NOMO-1 (cell line): ENCODE data around the gene PIP5K1B.

Source experiments
- DNase-seq, 2 experiments: peaks; one replicate each; lab custom pipeline; 2025; ENCODE audit not compliant: unreplicated experiment in 2 of 2; lab: John Stamatoyannopoulos, UW

The PIP5K1B gene

GRCh38 chr9:68732405-68733020 is 27.5 kb downstream of the PIP5K1B start:
- DNase-seq = no peak

DNA sequence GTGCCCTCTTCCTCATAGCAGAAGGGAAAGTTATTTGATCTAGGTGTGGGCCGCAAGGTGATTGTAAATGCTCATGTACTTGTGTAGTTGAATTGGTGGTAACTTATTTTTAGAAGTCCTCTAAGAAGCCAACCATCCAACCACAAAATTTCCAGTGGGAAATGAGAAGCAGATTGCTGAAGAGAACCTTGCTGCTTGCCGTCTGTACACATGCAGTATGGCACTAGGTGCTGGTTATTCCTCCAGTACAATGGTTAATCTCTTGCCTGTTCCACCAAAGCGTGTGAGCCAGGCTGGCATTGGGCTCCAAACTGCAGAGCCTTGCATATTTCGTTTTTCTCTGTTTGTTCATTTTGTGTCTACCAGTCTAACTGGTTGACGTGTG is 28.0 kb downstream of the PIP5K1B start:
- no peak for DNase-seq

DNA sequence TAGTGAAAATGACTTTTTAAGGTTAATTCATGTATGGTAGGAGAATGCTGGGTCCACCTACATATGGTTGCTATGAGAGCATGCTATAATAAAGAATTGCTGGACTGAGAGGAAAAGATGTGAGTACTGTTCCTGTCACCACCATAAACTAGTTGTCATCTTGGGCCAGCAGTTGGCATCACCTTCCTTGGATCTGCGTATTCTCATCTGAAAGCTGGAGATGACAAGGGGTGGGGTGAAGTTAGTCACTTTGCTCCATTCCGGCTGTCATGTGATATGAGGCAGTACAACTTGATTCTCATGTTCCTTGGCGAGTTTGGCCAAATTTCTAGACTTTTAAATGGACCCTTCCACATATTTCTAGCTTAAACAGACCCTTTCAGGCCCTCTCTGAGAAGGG is 33.3 kb downstream of the PIP5K1B start:
- no peak for DNase-seq

- DNase-seq = no peak
Observed at GRCh38 chr9:68739621-68740174, 34.7 kb downstream of the PIP5K1B start.

DNA sequence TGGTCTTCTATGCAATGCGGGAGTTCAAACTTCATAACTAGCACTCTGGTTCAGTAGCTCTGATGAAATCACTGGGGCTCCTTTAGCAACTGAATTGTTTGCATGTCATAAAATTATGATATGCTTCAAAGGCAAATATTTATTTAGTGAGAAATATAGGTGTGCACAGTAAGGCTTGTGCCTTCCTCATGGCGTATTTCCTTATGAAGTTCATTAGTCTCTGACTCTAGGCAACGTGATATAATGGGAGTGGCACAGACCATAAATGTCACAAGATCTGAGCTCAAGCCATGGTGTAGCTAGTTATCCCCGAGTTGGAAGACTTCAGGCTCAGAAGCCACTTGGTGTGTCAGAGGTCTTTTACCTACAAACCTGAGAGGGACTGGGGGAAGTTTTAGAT is 35.5 kb downstream of the PIP5K1B start:
- no peak for DNase-seq

GRCh38 chr9:68741234-68741633 is 36.2 kb downstream of the PIP5K1B start:
- no peak for DNase-seq

GRCh38 chr9:68741704-68742332 is 36.8 kb downstream of the PIP5K1B start:
- no peak for DNase-seq

GRCh38 chr9:68742333-68742730 is 37.3 kb downstream of the PIP5K1B start:
- DNase-seq = no peak

DNA sequence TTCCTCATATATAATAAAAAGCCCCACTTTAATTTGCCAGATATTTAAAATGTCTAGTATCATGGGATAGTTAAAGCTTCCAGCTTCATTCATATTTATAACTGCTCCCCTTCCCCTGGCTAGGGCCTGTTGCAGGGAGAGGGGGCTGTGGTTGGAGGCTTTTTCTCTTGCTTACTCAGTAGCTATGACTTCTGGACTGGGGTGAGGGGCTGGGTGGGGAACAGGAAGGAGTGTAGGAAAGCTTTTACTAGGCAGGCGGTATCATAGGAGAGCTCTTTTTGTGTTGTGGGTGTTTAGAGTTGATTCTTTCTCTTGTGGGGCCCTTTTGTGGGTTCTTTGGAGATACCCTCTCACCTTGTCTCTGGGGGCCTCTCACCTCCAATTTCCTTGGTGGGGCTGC is 39.4 kb downstream of the PIP5K1B start:
- DNase-seq = no peak

GRCh38 chr9:68746525-68746924 is 41.5 kb downstream of the PIP5K1B start:
- no peak for DNase-seq

- no peak for DNase-seq
Observed at GRCh38 chr9:68747043-68747533, 42.0 kb downstream of the PIP5K1B start.

- DNase-seq = no peak
Observed at GRCh38 chr9:68749135-68749534, 44.1 kb downstream of the PIP5K1B start.

GRCh38 chr9:68749579-68750159 is 44.6 kb downstream of the PIP5K1B start:
- DNase-seq = no peak

GRCh38 chr9:68750255-68750654 is 45.2 kb downstream of the PIP5K1B start:
- no peak for DNase-seq

GRCh38 chr9:68750786-68751185 is 45.7 kb downstream of the PIP5K1B start:
- DNase-seq = no peak

DNA sequence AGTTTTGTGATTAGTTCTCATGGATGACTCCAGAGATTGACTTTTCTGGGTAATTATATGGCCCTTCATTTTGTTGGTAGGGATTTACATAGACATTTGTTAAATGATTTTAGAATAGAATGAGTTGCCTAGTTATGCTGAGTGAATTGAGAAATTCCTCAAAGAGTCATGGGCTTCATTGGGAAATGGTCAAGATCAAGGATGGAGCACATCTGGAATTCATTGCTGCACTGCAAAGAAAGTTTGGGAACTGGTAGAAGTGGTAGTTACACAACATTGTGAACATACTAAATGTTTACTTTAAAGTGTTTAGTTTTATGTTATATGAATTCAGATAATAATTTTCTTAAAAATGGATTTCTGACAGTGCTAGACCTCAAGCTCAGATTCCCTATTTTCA is 46.5 kb downstream of the PIP5K1B start:
- no peak for DNase-seq

- no peak for DNase-seq
Observed at GRCh38 chr9:68755051-68755450, 50.0 kb downstream of the PIP5K1B start.

GRCh38 chr9:68755752-68756151 is 50.7 kb downstream of the PIP5K1B start:
- no peak for DNase-seq

GRCh38 chr9:68759981-68760673 is 55.1 kb downstream of the PIP5K1B start:
- no peak for DNase-seq

GRCh38 chr9:68760674-68761333 is 55.8 kb downstream of the PIP5K1B start:
- no peak for DNase-seq

DNA sequence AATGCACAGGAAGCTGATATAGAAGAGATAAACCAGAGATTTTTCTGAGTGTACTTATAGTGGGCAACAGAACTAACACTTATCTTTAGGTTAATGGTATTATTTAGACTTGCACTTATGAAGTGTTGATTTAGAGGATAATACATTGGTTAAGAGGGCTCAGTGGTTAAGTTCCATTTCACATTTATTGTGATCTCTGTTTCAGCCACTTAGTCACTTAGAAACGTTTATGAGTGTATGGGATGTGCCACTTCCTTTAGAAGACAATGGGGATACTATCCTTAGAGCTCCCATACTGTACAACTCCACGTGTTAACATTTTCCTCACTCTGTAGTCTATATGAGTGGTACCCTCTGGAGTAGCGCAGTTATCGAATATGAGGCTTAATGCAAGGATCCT is 57.5 kb downstream of the PIP5K1B start:
- DNase-seq = no peak
